ENCODE data around the gene LMNTD2.

Gene LMNTD2

GRCh38 chr11:512761-513595 lies 47.6 kb downstream of the LMNTD2 start:
- peaks cover 7% of the 10 kb centered on the region for H3K4me1 ChIP-seq (ENCODE audit: insufficient read depth, low read length, severe bottlenecking)
- H3F3A ChIP-seq (ENCODE audit: insufficient read depth, low read length) = no peaks in the 10 kb centered on the region
- no peak for TF ChIP-seq EZH2 (IDR thresholded peaks at IDR 0.05; ENCODE audit: borderline replicate concordance, low read length)
- TF ChIP-seq, protein P1, sequence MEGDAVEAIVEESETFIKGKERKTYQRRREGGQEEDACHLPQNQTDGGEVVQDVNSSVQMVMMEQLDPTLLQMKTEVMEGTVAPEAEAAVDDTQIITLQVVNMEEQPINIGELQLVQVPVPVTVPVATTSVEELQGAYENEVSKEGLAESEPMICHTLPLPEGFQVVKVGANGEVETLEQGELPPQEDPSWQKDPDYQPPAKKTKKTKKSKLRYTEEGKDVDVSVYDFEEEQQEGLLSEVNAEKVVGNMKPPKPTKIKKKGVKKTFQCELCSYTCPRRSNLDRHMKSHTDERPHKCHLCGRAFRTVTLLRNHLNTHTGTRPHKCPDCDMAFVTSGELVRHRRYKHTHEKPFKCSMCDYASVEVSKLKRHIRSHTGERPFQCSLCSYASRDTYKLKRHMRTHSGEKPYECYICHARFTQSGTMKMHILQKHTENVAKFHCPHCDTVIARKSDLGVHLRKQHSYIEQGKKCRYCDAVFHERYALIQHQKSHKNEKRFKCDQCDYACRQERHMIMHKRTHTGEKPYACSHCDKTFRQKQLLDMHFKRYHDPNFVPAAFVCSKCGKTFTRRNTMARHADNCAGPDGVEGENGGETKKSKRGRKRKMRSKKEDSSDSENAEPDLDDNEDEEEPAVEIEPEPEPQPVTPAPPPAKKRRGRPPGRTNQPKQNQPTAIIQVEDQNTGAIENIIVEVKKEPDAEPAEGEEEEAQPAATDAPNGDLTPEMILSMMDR (IDR thresholded peaks at IDR 0.05; ENCODE audit: low read length) = no peak
- H3K9ac ChIP-seq (ENCODE audit: low read length) = no peak overlapping the region
- H3K79me2 ChIP-seq (ENCODE audit: insufficient read depth, low read length) = no peaks in the 10 kb centered on the region
- no peak overlapping the region for H3K27ac ChIP-seq (ENCODE audit: low read depth, low read length, poor library complexity, severe bottlenecking)
- H3K27me3 ChIP-seq (ENCODE audit: insufficient read depth, low read length) = no peaks in the 10 kb centered on the region
- H2AFZ ChIP-seq (ENCODE audit: low read length) = no peak overlapping the region
- no peaks in the 10 kb centered on the region for H4K20me1 ChIP-seq (ENCODE audit: insufficient read depth, low read length)
- no peaks in the 10 kb centered on the region for H3K9me2 ChIP-seq (ENCODE audit: low read depth, low read length)
- peaks cover 20% of the 10 kb centered on the region for H3K36me3 ChIP-seq (ENCODE audit: insufficient read depth, low read length)
- 0 out of 2 replicates have a peak, but pooled peaks cover 5% of the 10 kb centered on the region for H3K9me3 ChIP-seq (ENCODE audit: low read length)
- H3K4me3 ChIP-seq (ENCODE audit: low read depth, low read length, poor library complexity, severe bottlenecking) = no peak overlapping the region
- H3K4me2 ChIP-seq (ENCODE audit: low read length) = no peak overlapping the region

DNA sequence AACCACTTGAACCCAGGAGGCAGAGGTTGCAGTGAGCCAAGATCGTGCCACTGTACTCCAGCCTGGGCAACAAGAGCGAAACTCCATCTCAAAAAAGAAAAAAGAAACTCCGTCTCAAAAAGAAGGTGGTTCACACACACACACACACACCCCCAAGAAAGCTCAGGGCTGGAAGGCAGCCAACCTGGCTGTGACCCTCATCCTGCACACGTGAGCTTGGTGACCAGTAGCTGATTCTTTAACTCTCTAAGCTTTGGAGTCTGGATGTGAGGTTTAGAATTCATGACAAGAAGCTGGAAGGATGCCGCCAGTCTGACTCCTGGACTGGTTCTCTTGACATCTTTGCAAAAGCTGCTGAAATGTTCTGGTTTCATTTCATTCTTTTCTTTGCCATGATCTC lies 51.6 kb downstream of the LMNTD2 start:
- TF ChIP-seq, protein P1 (IDR thresholded peaks at IDR 0.05; ENCODE audit: low read length) = no peak
- no peak overlapping the region for H2AFZ ChIP-seq (ENCODE audit: low read length)
- H3K27ac ChIP-seq (ENCODE audit: low read depth, low read length, poor library complexity, severe bottlenecking) = no peak overlapping the region
- no peaks in the 10 kb centered on the region for H4K20me1 ChIP-seq (ENCODE audit: insufficient read depth, low read length)
- H3K27me3 ChIP-seq (ENCODE audit: insufficient read depth, low read length) = no peaks in the 10 kb centered on the region
- no peak overlapping the region for H3K4me2 ChIP-seq (ENCODE audit: low read length)
- H3K36me3 ChIP-seq (ENCODE audit: insufficient read depth, low read length) = peaks cover 21% of the 10 kb centered on the region
- H3K9ac ChIP-seq (ENCODE audit: low read length) = no peak overlapping the region
- no peaks in the 10 kb centered on the region for H3K9me3 ChIP-seq (ENCODE audit: low read length)
- H3K4me1 ChIP-seq (ENCODE audit: insufficient read depth, low read length, severe bottlenecking) = peaks cover 33% of the 10 kb centered on the region
- no peaks in the 10 kb centered on the region for H3F3A ChIP-seq (ENCODE audit: insufficient read depth, low read length)
- no peak overlapping the region for H3K4me3 ChIP-seq (ENCODE audit: low read depth, low read length, poor library complexity, severe bottlenecking)
- 0 out of 2 replicates have a peak, but pooled peaks cover 9% of the 10 kb centered on the region for H3K79me2 ChIP-seq (ENCODE audit: insufficient read depth, low read length)
- no peaks in the 10 kb centered on the region for H3K9me2 ChIP-seq (ENCODE audit: low read depth, low read length)

- Histone ChIP-seq H3K4me3 (ENCODE audit: low read depth, low read length, poor library complexity, severe bottlenecking) (peak overlapping the region; percentile 47), H3K4me1 (ENCODE audit: insufficient read depth, low read length, severe bottlenecking) (peaks cover 37% of the 10 kb centered on the region), H3K79me2 (ENCODE audit: insufficient read depth, low read length) (0 out of 2 replicates have a peak, but pooled peaks cover 9% of the 10 kb centered on the region), H3K27ac (ENCODE audit: low read depth, low read length, poor library complexity, severe bottlenecking) (no peak overlapping the region), H3K9me3 (ENCODE audit: low read length) (no peaks in the 10 kb centered on the region), H3K9ac (ENCODE audit: low read length) (no peak overlapping the region), H3K36me3 (ENCODE audit: insufficient read depth, low read length) (peaks cover 21% of the 10 kb centered on the region), H2AFZ (ENCODE audit: low read length) (no peak overlapping the region), H4K20me1 (ENCODE audit: insufficient read depth, low read length) (no peaks in the 10 kb centered on the region), H3F3A (ENCODE audit: insufficient read depth, low read length) (no peaks in the 10 kb centered on the region), H3K9me2 (ENCODE audit: low read depth, low read length) (no peaks in the 10 kb centered on the region), H3K27me3 (ENCODE audit: insufficient read depth, low read length) (no peaks in the 10 kb centered on the region), H3K4me2 (ENCODE audit: low read length) (peak overlapping the region; percentile 50)
- TF ChIP-seq EZH2 (IDR thresholded peaks at IDR 0.05; ENCODE audit: borderline replicate concordance, low read length) = no peak
- TF ChIP-seq, protein P1 (IDR thresholded peaks at IDR 0.05; ENCODE audit: low read length) = no peak
These were observed 52.6 kb downstream of the LMNTD2 start for GRCh38 chr11:507727-508515.
